ENCODE data around the gene CBX7.
A peak's percentile ranks its signal among the peaks of the same experiment; 100 is the strongest.

The CBX7 gene

GRCh38 chr22:39152511-39153219, at the start of gene CBX7:
Gene CBX7, minus strand, starts transcription at chr22:39152680. Its CDS starts 236 bp downstream, at chr22:39152444.
- peak; percentile 77 to 86 (median 82) for DNase-seq (ENCODE audit: low read depth in 3 of 3)

DNA sequence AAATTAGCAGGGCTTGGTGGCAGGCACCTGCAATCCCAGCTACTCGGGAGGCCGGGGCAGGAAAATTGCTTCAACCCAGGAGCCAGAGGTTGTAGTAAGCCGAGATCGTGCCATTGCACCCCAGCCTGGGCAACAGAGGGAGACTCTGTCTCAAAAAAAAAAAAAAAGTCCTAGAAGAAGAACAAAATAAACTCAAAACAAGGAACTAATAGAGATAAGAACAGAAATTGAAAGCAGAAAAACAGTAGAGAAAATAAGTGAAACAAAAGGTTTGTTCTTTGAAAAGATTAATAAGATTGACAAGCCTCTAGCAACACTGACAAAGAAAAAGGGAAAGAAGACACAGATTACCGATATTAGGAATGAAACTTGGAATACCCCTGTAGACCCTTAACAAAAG, 45.1 kb upstream of the CBX7 start:
- DNase-seq (ENCODE audit: low read depth in 3 of 3), result no peak

GRCh38 chr22:39194098-39194497, 41.6 kb upstream of the CBX7 start:
- no peak for DNase-seq (ENCODE audit: low read depth in 3 of 3)

DNA sequence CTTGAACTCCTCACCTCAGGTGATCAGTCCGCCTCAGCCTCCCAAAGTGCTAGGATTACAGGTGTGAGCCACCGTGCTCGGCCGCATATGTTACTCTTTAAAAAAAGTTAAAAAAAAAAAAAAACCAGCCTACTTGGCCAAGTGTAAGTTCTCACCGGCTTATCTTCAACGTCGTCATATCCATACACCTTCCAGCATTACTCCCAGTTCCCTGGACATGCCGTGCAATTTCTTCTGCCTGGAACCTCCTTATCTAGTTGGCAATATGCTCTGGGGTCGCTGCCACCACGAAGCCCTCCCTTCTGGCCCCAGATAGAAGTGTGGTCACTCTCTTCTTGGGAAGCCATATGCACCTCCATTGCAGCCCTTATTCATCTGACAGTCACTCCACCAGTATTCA, 36.3 kb upstream of the CBX7 start:
- DNase-seq (ENCODE audit: low read depth in 3 of 3), result no peak

- DNase-seq (ENCODE audit: low read depth in 3 of 3), result no peak
Measured at GRCh38 chr22:39185601-39186012, 33.1 kb upstream of the CBX7 start.

- DNase-seq (ENCODE audit: low read depth in 3 of 3), result no peak
Measured at GRCh38 chr22:39184586-39185577, 32.4 kb upstream of the CBX7 start.

GRCh38 chr22:39183991-39184585, 31.6 kb upstream of the CBX7 start:
- no peak for DNase-seq (ENCODE audit: low read depth in 3 of 3)

- no peak for DNase-seq (ENCODE audit: low read depth in 3 of 3)
Measured at GRCh38 chr22:39182478-39183030, 30.1 kb upstream of the CBX7 start.

GRCh38 chr22:39181778-39182177, 29.3 kb upstream of the CBX7 start:
- DNase-seq (ENCODE audit: low read depth in 3 of 3), result no peak

DNA sequence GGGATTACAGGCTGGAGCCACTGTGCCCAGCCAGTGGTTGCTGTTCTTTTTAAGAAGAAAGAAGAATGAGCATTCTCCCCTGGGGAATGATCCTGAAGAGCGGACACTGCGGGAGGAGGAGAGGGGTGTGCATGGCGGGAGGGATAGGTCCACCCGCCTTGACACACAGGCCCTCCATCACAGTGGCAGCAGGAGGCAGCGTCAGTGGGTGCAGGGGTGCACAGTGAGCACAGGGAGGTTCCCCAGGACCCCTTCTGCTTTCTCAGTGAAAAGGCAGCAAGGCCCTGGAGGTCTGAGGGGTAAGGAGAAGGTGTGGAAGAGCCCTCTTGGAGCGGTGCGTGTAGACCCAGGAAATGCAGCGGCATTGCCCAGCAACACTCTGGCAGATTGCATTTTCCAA, 28.9 kb upstream of the CBX7 start:
- no peak for DNase-seq (ENCODE audit: low read depth in 3 of 3)

- DNase-seq (ENCODE audit: low read depth in 3 of 3), result no peak
Measured at GRCh38 chr22:39179841-39180335, 27.4 kb upstream of the CBX7 start.

DNA sequence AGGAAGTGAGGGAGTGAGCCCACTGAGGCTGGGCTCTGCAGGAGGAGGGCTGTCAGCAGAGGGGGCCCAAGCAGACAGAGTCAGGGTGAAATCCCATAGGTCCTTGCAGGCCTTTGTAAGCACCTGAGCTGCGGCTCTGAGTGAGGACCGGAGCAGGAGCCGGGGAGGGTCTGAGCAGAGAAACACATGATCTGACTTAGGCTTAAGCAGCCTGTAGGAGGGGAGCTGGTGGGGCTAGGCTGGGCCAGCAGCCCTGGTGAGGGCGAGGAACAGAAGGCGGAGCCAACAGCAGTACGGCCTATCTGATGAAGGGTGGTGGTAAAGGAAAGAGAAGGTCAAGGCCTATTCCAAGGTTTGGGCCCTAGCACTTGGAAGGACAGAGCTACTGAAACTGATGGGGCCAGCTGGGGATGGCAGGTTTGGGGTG, 26.9 kb upstream of the CBX7 start:
- DNase-seq (ENCODE audit: low read depth in 3 of 3), result no peak

DNA sequence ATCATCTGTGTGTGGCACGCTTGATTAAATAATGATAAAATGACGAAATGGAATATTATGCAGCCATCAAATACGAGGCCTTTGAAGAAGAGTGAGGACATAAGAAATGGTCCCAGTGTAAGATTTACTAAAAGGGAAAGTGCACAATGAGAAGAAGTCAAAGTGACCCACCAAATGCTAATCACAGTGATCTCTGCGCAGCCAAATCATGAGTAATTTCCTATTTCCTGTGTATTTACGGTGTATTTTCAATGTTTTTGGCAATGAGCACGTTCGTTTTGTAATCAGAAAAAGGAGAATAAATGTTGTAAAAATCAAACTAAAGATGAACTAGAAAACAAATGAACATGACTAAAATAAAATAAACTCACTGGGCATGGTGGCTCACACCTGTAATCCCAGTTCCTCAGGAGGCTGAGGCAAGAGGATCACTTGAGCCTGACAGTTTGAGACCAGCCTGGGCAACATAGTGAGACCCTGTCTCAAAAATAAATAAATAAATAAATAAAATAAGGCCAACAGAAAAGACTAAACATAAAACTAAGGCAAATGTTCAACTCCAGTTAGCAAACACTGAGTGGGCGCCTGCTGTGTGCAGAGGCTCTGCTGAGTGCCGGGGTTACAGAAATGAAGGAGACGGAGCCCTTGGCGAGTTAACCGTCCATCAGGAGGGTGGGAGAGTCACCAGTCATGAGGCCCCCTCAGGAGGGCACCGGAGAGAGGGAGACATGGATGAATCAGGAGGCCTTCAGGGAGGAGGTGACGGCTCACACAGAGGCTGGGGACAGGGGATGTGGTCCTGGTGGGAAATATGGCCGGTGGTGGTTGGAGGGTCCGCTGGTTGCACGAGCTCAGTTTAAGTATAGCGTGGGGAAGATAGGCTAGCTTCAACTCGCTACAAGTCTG, 26.0 kb upstream of the CBX7 start:
- DNase-seq (ENCODE audit: low read depth in 3 of 3), result no peak

DNA sequence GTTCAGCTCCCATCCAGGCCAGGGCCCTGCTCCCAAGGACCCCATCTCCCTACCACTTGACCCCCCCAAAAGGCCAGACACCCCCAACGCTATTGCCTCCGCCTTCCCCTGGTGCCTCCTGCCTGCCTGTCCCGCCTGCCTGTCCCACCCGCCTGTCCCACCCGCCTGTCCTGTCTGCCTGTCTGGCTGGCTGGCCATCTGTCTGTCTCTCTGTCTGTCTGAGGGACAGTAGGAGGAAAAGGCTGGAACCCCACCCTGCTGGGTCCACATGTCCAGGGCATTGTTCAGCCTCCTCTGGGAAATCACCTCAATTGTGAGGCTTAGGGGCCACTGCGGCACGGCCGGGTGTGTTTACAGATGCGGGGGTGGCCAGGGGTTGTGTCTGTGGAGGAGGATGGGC, 25.3 kb upstream of the CBX7 start:
- DNase-seq (ENCODE audit: low read depth in 3 of 3), result no peak

GRCh38 chr22:39177456-39177775, 24.9 kb upstream of the CBX7 start:
- DNase-seq (ENCODE audit: low read depth in 3 of 3), result no peak

- DNase-seq (ENCODE audit: low read depth in 3 of 3), result no peak
Measured at GRCh38 chr22:39176714-39177455, 24.4 kb upstream of the CBX7 start.

- no peak for DNase-seq (ENCODE audit: low read depth in 3 of 3)
Measured at GRCh38 chr22:39176143-39176713, 23.7 kb upstream of the CBX7 start.

GRCh38 chr22:39175353-39176142, 23.1 kb upstream of the CBX7 start:
- DNase-seq (ENCODE audit: low read depth in 3 of 3), result no peak
